Adrenal gland (tissue), 12 donors: ENCODE measurements around the gene MYOM3. TPM values are rescaled to one million over a fixed set of nuclear protein-coding genes. Genes with fewer than 3 reads are reported as not detected.

Experiments used
- DNase-seq, 7 donors: peaks; one replicate each; pipeline ENCODE4 v3.0.0-alpha.2; 2019 to 2020
- H3K27ac ChIP-seq, 5 donors: fragments of 200-600 bp; sonication (generic) in 4 of 5; 1 replicate in 3 of 5; 2 replicates in 2 of 5; pipeline versions ENCODE4 v1.5.1 to v1.8.0; 2016 to 2020; ENCODE audit warnings: mild to moderate bottlenecking in 1 of 5
- H3K27me3 ChIP-seq: fragments of 200-600 bp; 2 replicates; pipeline ENCODE4 v1.8.0; 2021
- H3K36me3 ChIP-seq, 2 donors: fragments of 200-600 bp; replicated peaks in 1 of 2; 1 replicate in 1 of 2; 2 replicates in 1 of 2; pipeline versions ENCODE4 v1.5.1 to v1.8.0; 2018 to 2022
- H3K4me1 ChIP-seq, 2 donors: fragments of 200-600 bp; replicated peaks in 1 of 2; 1 replicate in 1 of 2; 2 replicates in 1 of 2; pipeline versions ENCODE4 v1.5.1 to v1.8.0; 2018 to 2021
- H3K4me3 ChIP-seq, 4 donors: fragments of 200-600 bp; sonication (generic) in 3 of 4; one replicate each; pipeline ENCODE4 v1.5.1; 2016 to 2018
- H3K9me3 ChIP-seq, 3 donors: fragments of 200-600 bp; sonication (generic) in 1 of 3; replicated peaks in 1 of 3; 1 replicate in 2 of 3; 2 replicates in 1 of 3; pipeline versions ENCODE4 v1.5.1 to v1.8.0; 2016 to 2021
- CTCF ChIP-seq, 6 experiments: fragments of 450-650 bp in 4 of 6; fragments of 200-600 bp in 2 of 6; sonication (generic) in 1 of 6; IDR thresholded peaks; 1 replicate in 5 of 6; 2 replicates in 1 of 6; pipeline versions ENCODE4 v1.5.1 to v1.8.0; 2016 to 2021; ENCODE audit warnings: antibody characterized with exemption in 6 of 6, mild to moderate bottlenecking in 2 of 6, moderate library complexity in 1 of 6
- POLR2A ChIP-seq, 2 donors: fragments of 450-650 bp; IDR thresholded peaks; one replicate each; pipeline ENCODE4 v1.6.1; 2017; ENCODE audit warnings: antibody characterized with exemption in 2 of 2, mild to moderate bottlenecking in 2 of 2, moderate library complexity in 1 of 2
- WGBS, 4 donors: extraction: QIAGEN DNeasy Blood & Tissue Kit in 2 of 4; methylation state at CpG; one replicate each; pipeline versions ENCODE4 v1.1.5 to v1.1.7; 2013 to 2017; 5-methylcytosine and 5-hydroxymethylcytosine counted together
- intact Hi-C, 2 donors: fragments of 100-400 bp; cut with DNase I; formaldehyde crosslinking; loops; one replicate each; pipeline versions ENCODE4 v1.14.1 to v1.15.0; 2022 to 2023
- polyA plus RNA-seq, 3 donors: library from polyadenylated mRNA; stranded (reverse); fragments of 200-250 nt in 2 of 3; fragments of 350-450 nt in 1 of 3; fragmentation: Illumina TruSeq in 1 of 3; extraction: RNeasy Lipid Tissue Mini Kit (QIAGEN cat#74804) in 1 of 3; gene quantifications; one replicate each; pipeline ENCODE4 v1.2.3, GENCODE V29; 2013 to 2014
- total RNA-seq, 9 donors: library from RNA; depleted of rRNA in 4 of 9; stranded (reverse); fragments of >200 nt in 4 of 9; fragments of 120-200 nt in 1 of 9; fragmentation: NEBNext Ultra II Directional in 1 of 9; extraction: Animal tissue kit (Norgen Biotek cat#: 25700) in 1 of 9; gene quantifications; one replicate each; pipeline versions ENCODE4 v1.1.0 to v1.2.4, GENCODE V29; 2013 to 2023
- donor health status: healthy with polysubstance abuse.
- donor health status: Bipolar disorder and iron deficiency.
- donor health status: DM: yes; HTN: yes; CAD: no.
- donor health status: DM: no; HTN: no; CAD: no.
- donor health status: DM: no; HTN: no; CAD: no.
- donor health status: DM: yes; HTN: yes; CAD: no.

MYOM3 gene
- total and polyA plus RNA-seq, 12 donors = 0.09 to 7.0 (median 0.18) TPM

GRCh38 chr1:24139841-24140425 is 28.0 kb upstream of the MYOM3 start:
- TF ChIP-seq CTCF (IDR thresholded peaks at IDR 0.05) (no peak), POLR2A (IDR thresholded peaks at IDR 0.05) (no peak)
- Histone ChIP-seq H3K4me3 (no peak overlapping the region), H3K9me3 (no peaks in the 10 kb centered on the region), H3K4me1 (peaks cover 0 to 4% of the 10 kb centered on the region in 2 donors), H3K27me3 (no peaks in the 10 kb centered on the region), H3K36me3 (no peaks in the 10 kb centered on the region), H3K27ac (no peak overlapping the region)
- 79 to 85% (median 83%) methylated on average over 11 of the region's 11 CpGs for WGBS, 4 donors
- intact Hi-C loops = no loop called here
- no peak for DNase-seq

- Histone ChIP-seq H3K27ac (no peak overlapping the region), H3K4me3 (no peak overlapping the region), H3K36me3 (no peaks in the 10 kb centered on the region), H3K27me3 (no peaks in the 10 kb centered on the region), H3K9me3 (no peaks in the 10 kb centered on the region), H3K4me1 (peaks cover 0 to 4% of the 10 kb centered on the region in 2 donors)
- 67 to 90% (median 73%) methylated on average over 2 of the region's 2 CpGs for WGBS, 4 donors
- TF ChIP-seq CTCF (IDR thresholded peaks at IDR 0.05) (no peak), POLR2A (IDR thresholded peaks at IDR 0.05) (no peak)
- no peak for DNase-seq
- intact Hi-C loops = no loop called here
These were observed 27.2 kb upstream of the MYOM3 start for GRCh38 chr1:24139222-24139489.

- Histone ChIP-seq H3K9me3 (no peaks in the 10 kb centered on the region), H3K4me1 (peaks cover 0 to 4% of the 10 kb centered on the region in 2 donors), H3K27ac (no peak overlapping the region), H3K27me3 (no peaks in the 10 kb centered on the region), H3K4me3 (no peak overlapping the region), H3K36me3 (no peaks in the 10 kb centered on the region)
- no peak for DNase-seq
- intact Hi-C loops = no loop called here
- TF ChIP-seq POLR2A (IDR thresholded peaks at IDR 0.05) (no peak), CTCF (IDR thresholded peaks at IDR 0.05) (no peak)
- 65 to 73% (median 66%) methylated on average over 13 of the region's 13 CpGs for WGBS, 4 donors
These were observed 26.7 kb upstream of the MYOM3 start for GRCh38 chr1:24138476-24139221.

- 81 to 89% (median 87%) methylated on average over 15 of the region's 15 CpGs for WGBS, 4 donors
- H3K9me3 ChIP-seq = no peaks in the 10 kb centered on the region
- H3K4me1 ChIP-seq = no peaks in the 10 kb centered on the region
- no peaks in the 10 kb centered on the region for H3K27me3 ChIP-seq
- H3K4me3 ChIP-seq = no peak overlapping the region
- DNase-seq = no peak
- no peak overlapping the region for H3K27ac ChIP-seq
- no peak for TF ChIP-seq CTCF (IDR thresholded peaks at IDR 0.05)
- TF ChIP-seq POLR2A (IDR thresholded peaks at IDR 0.05) = no peak
- intact Hi-C loops = no loop called here
- no peaks in the 10 kb centered on the region for H3K36me3 ChIP-seq
These were observed 25.1 kb upstream of the MYOM3 start for GRCh38 chr1:24136956-24137539.
